CD4-positive, alpha-beta memory T cell (primary cell): ENCODE measurements around the gene FGF11. TPM values are rescaled to one million over a fixed set of nuclear protein-coding genes. Genes with fewer than 3 reads are reported as not detected.

Experiments used
- CTCF ChIA-PET: fragments of 350-600 bp; sonication (Branson Sonifier 250); formaldehyde crosslinking; loops from one replicate; lab custom pipeline; 2021; ENCODE audit warnings: inconsistent platforms; ENCODE audit not compliant: partially characterized antibody; lab: Charles Lee
- POLR2A ChIA-PET: fragments of 350-600 bp; sonication (Branson Sonifier 250); formaldehyde crosslinking; loops from one replicate; lab custom pipeline; 2021; ENCODE audit not compliant: partially characterized antibody; lab: Charles Lee
- DNase-seq, 5 donors: peaks; one replicate each; pipeline versions ENCODE4 v3.0.0 to v3.0.0-alpha.2; 2020 to 2022; ENCODE audit warnings: mixed read lengths in 1 of 5
- H3K27ac ChIP-seq: one replicate; pipeline ENCODE4 v1.7.0; 2013; ENCODE audit warnings: low read depth, low read length
- H3K27me3 ChIP-seq: 2 replicates; pipeline ENCODE4 v1.7.0; 2013; ENCODE audit warnings: mild to moderate bottlenecking, low read length, moderate library complexity; ENCODE audit not compliant: insufficient read depth
- H3K36me3 ChIP-seq: 2 replicates; pipeline ENCODE4 v1.7.0; 2013; ENCODE audit warnings: mild to moderate bottlenecking, low read length, moderate library complexity; ENCODE audit not compliant: insufficient read depth
- H3K4me1 ChIP-seq: 2 replicates; pipeline ENCODE4 v1.7.0; 2013; ENCODE audit warnings: mild to moderate bottlenecking, low read length, moderate library complexity; ENCODE audit not compliant: insufficient read depth
- H3K4me3 ChIP-seq, 2 donors: one replicate each; pipeline ENCODE4 v1.7.0; 2013; ENCODE audit warnings: low read length in 2 of 2, mild to moderate bottlenecking in 1 of 2
- H3K9me3 ChIP-seq, 2 donors: one replicate each; pipeline ENCODE4 v1.7.0; 2013; ENCODE audit warnings: low read length in 2 of 2, control low read depth in 1 of 2; ENCODE audit not compliant: control insufficient read depth in 1 of 2
- H3K27ac Mint-ChIP-seq, 7 donors: one replicate each; pipeline ENCODE4 v1.8.0; 2020 to 2021; ENCODE audit warnings: mixed read lengths in 7 of 7, mild to moderate bottlenecking in 6 of 7, inconsistent platforms in 3 of 7, moderate library complexity in 3 of 7
- H3K27me3 Mint-ChIP-seq, 2 donors: one replicate each; pipeline ENCODE4 v1.8.0; 2020 to 2021; ENCODE audit warnings: mixed read lengths in 2 of 2
- H3K36me3 Mint-ChIP-seq, 2 donors: one replicate each; pipeline ENCODE4 v1.8.0; 2020 to 2021; ENCODE audit warnings: mixed read lengths in 2 of 2, inconsistent platforms in 1 of 2, mild to moderate bottlenecking in 1 of 2
- H3K4me1 Mint-ChIP-seq, 4 donors: one replicate each; pipeline ENCODE4 v1.8.0; 2020 to 2021; ENCODE audit warnings: mixed read lengths in 4 of 4, mild to moderate bottlenecking in 1 of 4
- H3K4me3 Mint-ChIP-seq, 8 donors: one replicate each; pipeline ENCODE4 v1.8.0; 2020 to 2021; ENCODE audit warnings: mixed read lengths in 8 of 8, mild to moderate bottlenecking in 7 of 8, moderate library complexity in 6 of 8, inconsistent platforms in 3 of 8
- H3K9me3 Mint-ChIP-seq, 8 donors: one replicate each; pipeline ENCODE4 v1.8.0; 2020 to 2021; ENCODE audit warnings: mixed read lengths in 8 of 8, mild to moderate bottlenecking in 5 of 8, inconsistent platforms in 3 of 8, moderate library complexity in 1 of 8
- intact Hi-C: fragments of 100-400 bp; cut with micrococcal nuclease; formaldehyde crosslinking; loops from one replicate; pipeline ENCODE4 v1.15.1; 2023
- polyA plus RNA-seq, 2 donors: library from polyadenylated mRNA; unstranded; fragments of 300-500 nt; fragmentation: Illumina TruSeq; gene quantifications; one replicate each; pipeline ENCODE4 v1.2.3, GENCODE V29; 2021
- total RNA-seq, 2 experiments: library from RNA; stranded (reverse); gene quantifications; one replicate each; pipeline ENCODE4 v1.2.3, GENCODE V29; 2021

The FGF11 gene
- total and polyA plus RNA-seq, 4 experiments from 2014 or later = 0.14 to 3.3 (median 2.7) TPM; not detected in 1

- Histone ChIP-seq H3K27ac (peak within 1 kb of the TSS; percentile 91), H3K4me1 (peaks cover 44% of the 10 kb centered on the region), H3K4me3 (peak within 1 kb of the TSS; percentile 78 to 94), H3K9me3 (no peaks in the 10 kb centered on the region), H3K27me3 (no peaks in the 10 kb centered on the region), H3K36me3 (peaks cover 29% of the 10 kb centered on the region)
- Mint-ChIP-seq H3K36me3 (peaks cover 28 to 32% of the 10 kb centered on the region in 2 donors), H3K4me3 (peak within 1 kb of the TSS; percentile 93 to 97 (median 96)), H3K27ac (peak within 1 kb of the TSS; percentile 92 to 98 (median 94)), H3K4me1 (peaks cover 13 to 44% (median 31%) of the 10 kb centered on the region in 4 donors), H3K9me3 (peaks cover 0 to 3% (median 0%) of the 10 kb centered on the region in 8 donors), H3K27me3 (no peaks in the 10 kb centered on the region)
- ChIA-PET POLR2A (interaction anchor here (0.6 to 4.3 kb wide), 13 partner anchors 9 to 189 kb away, joined by 3 to 57 read pairs (median 6); partner anchors contain the start of genes ACADVL, ACAP1, DLG4 and MPDU1), CTCF (interaction anchor here (0.8 to 3.4 kb wide), 3 partner anchors 37 to 166 kb away, joined by 3 to 8 read pairs (median 4); no protein-coding TSS in a partner anchor)
- intact Hi-C loops = loop anchor here (1.0 to 5.0 kb wide), 4 partner anchors 10 to 42 kb away; partner anchors contain the start of genes KCTD11, TMEM102 and TMEM256
- peak; percentile 76 to 88 (median 83) for DNase-seq
Observed at GRCh38 chr17:7394452-7395191, 44.7 kb upstream of the FGF11 start, which contains the start of gene PLSCR3. Gene PLSCR3, minus strand, starts transcription at chr17:7394525. Its CDS starts 415 bp downstream, at chr17:7394110.

- H3K36me3 ChIP-seq = peaks cover 14% of the 10 kb centered on the region
- no peaks in the 10 kb centered on the region for H3K27me3 ChIP-seq
- H3K4me1 ChIP-seq = peaks cover 29% of the 10 kb centered on the region
- Mint-ChIP-seq H3K4me1 (peaks cover 15 to 33% (median 23%) of the 10 kb centered on the region in 4 donors), H3K9me3 (peaks cover 0 to 3% (median 0%) of the 10 kb centered on the region in 8 donors), H3K27ac (peak overlapping the region in 4 of 7 donors; percentile 24 to 73 (median 48)), H3K36me3 (peaks cover 14 to 20% of the 10 kb centered on the region in 2 donors), H3K4me3 (peak overlapping the region in 6 of 8 donors; percentile 1 to 74 (median 44)), H3K27me3 (no peaks in the 10 kb centered on the region)
- POLR2A ChIA-PET = interaction anchor here (3.8 to 4.3 kb wide), 2 partner anchors 8 to 13 kb away, joined by 49 to 57 read pairs; partner anchors contain the start of gene TMEM256
- CTCF ChIA-PET = interaction anchor here (3.4 kb wide), 1 partner anchor 40 kb away, joined by 8 read pairs; no protein-coding TSS in a partner anchor
- DNase-seq = no peak
- no peak overlapping the region for H3K27ac ChIP-seq
- H3K4me3 ChIP-seq = no peak overlapping the region
- H3K9me3 ChIP-seq = no peaks in the 10 kb centered on the region
- intact Hi-C loops = no loop called here
Observed at GRCh38 chr17:7396147-7396546, 43.2 kb upstream of the FGF11 start.

DNA sequence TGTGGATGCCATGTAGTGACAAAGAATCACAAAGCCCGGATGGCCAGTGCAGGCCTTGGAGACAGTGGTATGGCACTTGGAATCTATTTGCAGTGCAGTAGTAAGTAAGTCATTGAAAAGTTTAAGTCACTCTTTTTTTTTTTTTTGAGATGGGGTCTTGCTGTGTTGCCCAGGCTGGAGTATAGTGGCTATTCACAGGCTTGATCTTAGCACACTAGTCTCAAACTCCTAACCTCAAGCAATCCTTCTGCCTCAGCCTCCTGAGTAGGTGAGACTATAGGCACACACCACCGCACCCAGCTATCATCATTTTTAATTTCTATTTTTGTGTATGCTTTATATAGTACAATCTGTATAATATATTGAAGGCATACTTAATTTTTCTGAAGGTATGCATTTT lies 40.7 kb upstream of the FGF11 start:
- peaks cover 0 to 3% (median 0%) of the 10 kb centered on the region in 8 donors for H3K9me3 Mint-ChIP-seq
- peaks cover 0 to 3% of the 10 kb centered on the region in 2 donors for H3K36me3 Mint-ChIP-seq
- H3K4me1 Mint-ChIP-seq = peaks cover 13 to 22% (median 18%) of the 10 kb centered on the region in 4 donors
- peak overlapping the region in 1 of 7 donors; percentile 57 for H3K27ac Mint-ChIP-seq
- Histone ChIP-seq H3K4me1 (peaks cover 13% of the 10 kb centered on the region), H3K9me3 (no peaks in the 10 kb centered on the region), H3K27ac (no peak overlapping the region), H3K36me3 (no peaks in the 10 kb centered on the region), H3K4me3 (no peak overlapping the region), H3K27me3 (no peaks in the 10 kb centered on the region)
- H3K4me3 Mint-ChIP-seq = no peak overlapping the region
- intact Hi-C loops = no loop called here
- no peak for DNase-seq
- no peaks in the 10 kb centered on the region for H3K27me3 Mint-ChIP-seq
- ChIA-PET POLR2A (interaction anchor here (0.5 to 2.5 kb wide), 4 partner anchors 11 to 985 kb away, joined by 3 to 12 read pairs (median 4); no protein-coding TSS in a partner anchor), CTCF (interaction anchor here (1.4 to 2.4 kb wide), 2 partner anchors 38 to 42 kb away, joined by 7 to 8 read pairs; no protein-coding TSS in a partner anchor)

- Mint-ChIP-seq H3K36me3 (peaks cover 0 to 7% of the 10 kb centered on the region in 2 donors), H3K27ac (peak overlapping the region; percentile 17 to 99 (median 97)), H3K4me3 (peak overlapping the region; percentile 93 to 98 (median 97)), H3K27me3 (peaks cover 0 to 2% of the 10 kb centered on the region in 2 donors), H3K9me3 (no peaks in the 10 kb centered on the region), H3K4me1 (peaks cover 15 to 37% (median 16%) of the 10 kb centered on the region in 4 donors)
- Histone ChIP-seq H3K4me3 (peak overlapping the region; percentile 73 to 77), H3K9me3 (no peaks in the 10 kb centered on the region), H3K27ac (peak overlapping the region; percentile 51), H3K27me3 (no peaks in the 10 kb centered on the region), H3K36me3 (no peaks in the 10 kb centered on the region), H3K4me1 (peaks cover 17% of the 10 kb centered on the region)
- POLR2A ChIA-PET = interaction anchor here (1.0 to 3.7 kb wide), 16 partner anchors 9 to 735 kb away, joined by 3 to 69 read pairs (median 9); partner anchors contain the start of genes ACAP1, MPDU1, NEURL4 and PLSCR3
- intact Hi-C loops = no loop called here
- CTCF ChIA-PET = interaction anchor here (1.0 to 2.9 kb wide), 3 partner anchors 9 to 33 kb away, joined by 3 to 23 read pairs (median 3); partner anchors contain the start of gene TMEM102
- no peak for DNase-seq
Observed at GRCh38 chr17:7403043-7403726, 36.1 kb upstream of the FGF11 start.

DNA sequence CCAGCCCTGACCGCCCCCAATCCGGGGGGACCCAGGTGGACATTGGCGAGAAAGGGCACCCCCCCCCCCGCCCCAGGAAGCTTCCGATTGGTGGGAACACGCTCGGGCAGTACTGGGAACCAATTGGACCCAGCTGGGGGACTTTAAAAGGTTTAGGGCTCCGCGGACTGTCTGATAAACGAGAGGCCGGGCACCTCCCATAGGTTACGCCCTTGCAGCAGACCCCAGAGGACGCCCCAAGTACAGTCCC lies 35.7 kb upstream of the FGF11 start:
- Mint-ChIP-seq H3K4me1 (peaks cover 15 to 37% (median 16%) of the 10 kb centered on the region in 4 donors), H3K27ac (peak overlapping the region; percentile 89 to 99 (median 98)), H3K36me3 (peaks cover 0 to 7% of the 10 kb centered on the region in 2 donors), H3K27me3 (peaks cover 0 to 2% of the 10 kb centered on the region in 2 donors), H3K4me3 (peak overlapping the region; percentile 93 to 98 (median 97)), H3K9me3 (no peaks in the 10 kb centered on the region)
- no peak for DNase-seq
- intact Hi-C loops = no loop called here
- POLR2A ChIA-PET = interaction anchor here (0.6 to 3.7 kb wide), 19 partner anchors 9 to 735 kb away, joined by 3 to 69 read pairs (median 8); partner anchors contain the start of genes ACAP1, DVL2, MPDU1 and NEURL4
- Histone ChIP-seq H3K4me3 (peak overlapping the region; percentile 73 to 77), H3K27me3 (no peaks in the 10 kb centered on the region), H3K36me3 (no peaks in the 10 kb centered on the region), H3K27ac (peak overlapping the region; percentile 51), H3K4me1 (peaks cover 17% of the 10 kb centered on the region), H3K9me3 (no peaks in the 10 kb centered on the region)
- CTCF ChIA-PET = interaction anchor here (0.8 to 2.9 kb wide), 3 partner anchors 19 to 48 kb away, joined by 3 to 23 read pairs (median 4); partner anchors contain the start of gene TMEM102

GRCh38 chr17:7403977-7404736 lies 35.2 kb upstream of the FGF11 start, which contains the start of gene TMEM256:
Gene TMEM256, minus strand, starts transcription at chr17:7404097. Its CDS starts 13 bp downstream, at chr17:7404084.
- peak; percentile 91 to 98 (median 94) for DNase-seq
- intact Hi-C loops = loop anchor here (1.0 kb wide), 10 partner anchors 10 to 282 kb away; partner anchors contain the start of genes ACAP1, EIF5A, ELP5 and NEURL4
- POLR2A ChIA-PET = interaction anchor here (0.6 to 3.7 kb wide), 20 partner anchors 10 to 734 kb away, joined by 3 to 69 read pairs (median 6); partner anchors contain the start of genes ACAP1, DVL2, MPDU1 and NEURL4

More at GRCh38 chr17:7403977-7404736, 35.2 kb upstream of the FGF11 start, which contains the start of gene TMEM256:
- no peaks in the 10 kb centered on the region for H3K27me3 ChIP-seq
- Mint-ChIP-seq H3K27ac (peak within 1 kb of the TSS; percentile 89 to 99 (median 98)), H3K9me3 (no peaks in the 10 kb centered on the region), H3K4me1 (peaks cover 16 to 40% (median 18%) of the 10 kb centered on the region in 4 donors), H3K36me3 (peaks cover 0 to 7% of the 10 kb centered on the region in 2 donors), H3K27me3 (peaks cover 2% of the 10 kb centered on the region in 2 donors), H3K4me3 (peak within 1 kb of the TSS; percentile 93 to 98 (median 97))
- H3K4me3 ChIP-seq = peak within 1 kb of the TSS; percentile 73 to 77
- H3K4me1 ChIP-seq = peaks cover 17% of the 10 kb centered on the region
- H3K27ac ChIP-seq = peak within 1 kb of the TSS; percentile 51
- CTCF ChIA-PET = interaction anchor here (0.8 to 2.9 kb wide), 3 partner anchors 19 to 48 kb away, joined by 3 to 23 read pairs (median 4); partner anchors contain the start of gene TMEM102
- no peaks in the 10 kb centered on the region for H3K9me3 ChIP-seq
- H3K36me3 ChIP-seq = no peaks in the 10 kb centered on the region
